Stimulated activated CD4-positive, alpha-beta T cell treated with anti-CD3 and anti-CD28 coated beads, TNF-alpha, amount 100 ng/mL, for 1 hour (primary cell): ENCODE data around the gene ATF2.
"Not testable (repeated sequence)": the region's sequence is repeated elsewhere in the genome, so short reads cannot be mapped to it uniquely, and the experiment has no call there.

ENCODE experiments used
- DNase-seq, 3 donors: peaks; one replicate each; pipeline ENCODE4 v3.0.0-alpha.2; 2020; ENCODE audit warnings: low read depth in 3 of 3, low spot score in 1 of 3

ATF2 gene

GRCh38 chr2:175101514-175101913 lies 66.5 kb downstream of the ATF2 start:
- DNase-seq, result no peak

- no peak for DNase-seq
Measured at GRCh38 chr2:175097297-175097696, 70.7 kb downstream of the ATF2 start.

DNA sequence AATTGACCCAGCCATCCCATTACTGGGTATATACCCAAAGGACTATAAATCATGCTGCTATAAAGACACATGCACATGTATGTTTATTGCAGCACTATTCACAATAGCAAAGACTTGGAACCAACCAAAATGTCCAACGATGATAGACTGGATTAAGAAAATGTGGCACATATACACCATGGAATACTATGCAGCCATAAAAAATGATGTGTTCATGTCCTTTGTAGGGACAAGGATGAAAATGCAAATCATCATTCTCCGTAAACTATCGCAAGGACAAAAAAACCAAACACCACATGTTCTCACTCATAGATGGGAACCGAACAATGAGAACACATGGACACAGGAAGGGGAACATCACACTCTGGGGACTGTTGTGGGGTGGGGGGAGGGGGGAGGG lies 83.9 kb downstream of the ATF2 start:
- DNase-seq, result not testable (repeated sequence)

- DNase-seq, result no peak
Measured at GRCh38 chr2:175080479-175080878, 87.5 kb downstream of the ATF2 start.

GRCh38 chr2:175076272-175076671 lies 91.7 kb downstream of the ATF2 start:
- DNase-seq, result no peak

- DNase-seq, result no peak
Measured at GRCh38 chr2:175074478-175074877, 93.5 kb downstream of the ATF2 start.

GRCh38 chr2:175068534-175068933 lies 99.5 kb downstream of the ATF2 start:
- no peak for DNase-seq

GRCh38 chr2:175066411-175066810 lies 101.6 kb downstream of the ATF2 start:
- no peak for DNase-seq

GRCh38 chr2:175064797-175065196 lies 103.2 kb downstream of the ATF2 start:
- no peak for DNase-seq

DNA sequence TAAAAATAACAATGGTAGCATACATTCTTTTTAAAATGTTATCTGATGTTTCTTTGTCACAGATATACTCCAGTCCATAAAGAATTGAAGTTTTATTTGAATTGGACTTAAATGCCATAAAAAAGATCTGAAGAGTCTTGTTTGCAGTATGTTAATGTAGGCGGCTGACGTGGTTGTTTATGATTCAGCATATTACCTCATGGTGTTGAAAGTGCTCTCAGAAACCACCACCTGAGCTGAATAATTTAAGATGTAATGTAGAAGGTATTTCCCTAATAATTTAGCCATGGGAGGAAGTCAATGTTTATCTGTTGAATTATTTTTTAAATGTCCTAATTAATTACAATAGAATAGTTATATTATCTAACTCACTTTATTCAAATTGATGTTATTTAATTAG lies 104.3 kb downstream of the ATF2 start:
- DNase-seq, result no peak

DNA sequence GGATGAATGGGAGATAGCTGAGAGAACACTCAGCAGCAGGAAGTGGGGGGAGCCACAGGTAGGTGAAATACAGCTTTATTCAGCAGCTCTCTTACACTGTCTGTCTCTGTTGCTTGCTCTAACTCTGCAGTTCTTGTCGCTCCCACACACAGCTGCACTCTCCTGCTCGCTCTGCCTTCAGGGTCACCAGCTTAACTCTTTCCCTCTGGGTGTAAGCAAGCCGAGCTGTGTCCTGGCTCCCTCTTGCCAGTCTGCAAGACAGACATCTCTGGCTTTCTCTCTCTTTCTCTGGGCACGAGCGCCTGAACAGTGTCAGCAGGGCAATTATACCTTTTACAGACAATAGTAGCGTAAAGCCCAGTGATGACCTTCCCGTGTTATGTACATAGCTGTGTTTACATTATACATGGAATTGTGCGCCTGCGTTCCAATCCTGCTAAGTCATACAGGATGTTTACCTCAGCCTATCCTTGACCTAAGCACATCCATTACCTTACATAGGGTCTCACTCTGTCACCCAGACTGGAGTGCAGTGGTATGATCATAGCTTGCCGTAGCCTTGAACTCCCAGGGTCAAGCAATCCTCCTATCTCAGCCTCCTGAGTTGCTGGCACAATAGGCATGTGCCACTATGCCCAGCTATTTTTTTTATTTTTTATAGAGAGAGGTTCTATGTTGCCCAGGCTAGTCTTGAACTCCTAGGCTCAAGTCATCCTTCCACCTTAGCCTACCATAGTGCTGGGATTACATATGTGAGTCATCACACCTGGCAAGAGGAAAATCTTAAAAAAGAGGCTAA lies 105.0 kb downstream of the ATF2 start:
- no peak for DNase-seq

DNA sequence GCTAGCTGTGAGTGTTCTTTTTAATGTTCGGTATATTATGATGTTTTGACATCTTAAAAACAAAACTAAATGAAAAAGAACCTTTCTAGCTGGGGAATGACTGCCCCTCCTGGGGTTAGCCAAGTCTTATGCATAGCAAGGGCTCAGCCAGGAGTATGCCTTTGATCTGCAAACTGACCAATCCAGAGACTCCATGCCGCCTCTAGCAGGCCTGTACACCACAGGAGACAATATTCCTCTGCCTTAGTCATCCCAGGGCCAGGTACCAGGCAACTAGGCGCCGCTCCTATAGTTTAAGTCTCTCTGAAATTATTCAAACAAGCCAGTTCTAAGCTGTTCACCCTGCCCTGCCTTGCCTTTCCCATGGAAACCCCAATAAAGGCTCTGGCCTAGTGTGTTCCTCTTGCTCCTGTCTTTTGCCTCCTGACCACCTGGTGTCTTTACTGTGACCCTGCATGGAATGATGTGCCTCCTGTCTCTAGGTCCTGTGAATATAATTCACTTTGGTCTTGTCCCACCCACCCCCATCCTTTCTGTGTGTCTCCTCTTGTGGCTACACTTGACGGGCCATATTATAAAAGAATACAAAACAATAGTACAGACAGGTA lies 110.8 kb downstream of the ATF2 start:
- no peak for DNase-seq

GRCh38 chr2:175055993-175056392 lies 112.0 kb downstream of the ATF2 start:
- no peak for DNase-seq

DNA sequence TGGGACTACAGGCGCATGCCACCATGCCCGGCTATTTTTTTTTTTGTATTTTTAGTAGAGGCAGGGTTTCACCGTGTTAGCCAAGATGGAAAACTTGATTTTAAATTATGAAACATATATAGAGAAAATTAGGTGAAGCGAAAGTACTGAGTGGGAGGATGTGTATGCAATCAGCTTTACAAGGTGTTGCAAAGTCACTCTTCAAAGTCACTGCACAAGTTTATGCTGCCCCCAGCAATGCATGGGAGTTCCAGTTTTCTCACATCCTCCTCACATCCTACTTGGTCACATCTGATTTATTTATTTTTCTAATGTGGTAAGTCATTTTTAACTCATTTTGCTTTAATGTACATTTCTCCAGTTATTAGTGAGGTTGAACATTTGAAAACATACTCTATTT lies 113.7 kb downstream of the ATF2 start:
- no peak for DNase-seq

- DNase-seq, result no peak
Measured at GRCh38 chr2:175049661-175050060, 118.3 kb downstream of the ATF2 start.

DNA sequence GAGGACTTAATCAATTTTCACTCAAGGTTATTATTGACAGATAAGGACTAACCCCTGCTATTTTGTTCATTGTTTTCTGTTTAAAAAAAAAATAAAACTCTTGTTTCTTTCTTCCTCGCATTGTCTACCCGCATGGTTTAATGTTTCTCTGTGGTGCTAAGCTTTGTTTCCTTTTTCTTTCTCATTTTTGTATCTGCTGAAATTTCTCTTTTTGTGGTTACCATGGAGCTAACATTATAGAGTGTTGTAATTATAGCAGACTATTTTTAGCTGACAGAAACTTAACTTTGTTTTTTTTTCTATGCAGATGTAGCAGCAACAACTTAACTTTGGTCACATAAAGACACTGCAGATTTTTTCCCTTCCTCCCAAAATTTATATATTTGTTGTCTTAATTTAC lies 119.7 kb downstream of the ATF2 start:
- no peak for DNase-seq

DNA sequence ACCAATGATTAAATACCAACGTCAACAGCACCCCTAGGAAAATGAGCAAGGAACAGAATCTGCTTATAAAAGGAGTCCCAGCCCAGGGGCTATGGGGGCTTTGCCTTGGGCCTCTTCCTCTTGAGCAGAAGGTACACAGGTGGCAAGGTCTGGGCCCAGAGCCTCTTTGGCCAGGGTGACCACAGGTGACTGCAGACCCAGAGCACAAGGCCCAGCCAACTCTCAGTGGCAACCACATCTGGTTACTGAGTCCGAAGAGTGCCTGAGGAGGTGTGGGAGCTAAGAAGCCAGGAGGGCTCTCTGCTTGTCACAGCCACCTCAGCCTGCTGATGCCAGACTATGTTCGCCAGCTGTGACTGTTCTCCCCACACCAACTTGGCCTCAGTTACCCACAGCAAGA lies 128.5 kb downstream of the ATF2 start:
- DNase-seq, result no peak

GRCh38 chr2:175039031-175039430 lies 129.0 kb downstream of the ATF2 start:
- no peak for DNase-seq

- DNase-seq, result no peak
Measured at GRCh38 chr2:175037941-175038340, 130.1 kb downstream of the ATF2 start.

DNA sequence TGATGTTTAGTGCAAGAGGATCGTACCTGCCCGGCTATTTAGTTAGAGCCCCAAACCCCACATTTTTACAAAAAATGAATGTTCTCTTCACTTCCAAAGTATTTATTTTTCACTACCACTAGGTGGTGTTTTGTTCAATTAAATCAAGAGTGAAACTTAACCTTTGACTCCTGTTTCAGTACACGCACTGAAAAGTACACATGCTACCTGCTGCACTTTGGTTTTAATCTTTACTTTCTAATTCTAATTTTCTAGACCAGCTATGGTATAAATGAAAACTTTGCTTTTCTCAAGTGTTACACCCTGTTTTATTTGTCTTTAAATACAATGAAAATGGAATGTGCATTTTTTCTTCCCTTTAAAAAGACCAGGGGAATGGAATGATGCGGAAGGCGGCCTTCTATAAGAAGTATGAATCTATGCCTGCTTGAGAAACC lies 131.4 kb downstream of the ATF2 start:
- no peak for DNase-seq

DNA sequence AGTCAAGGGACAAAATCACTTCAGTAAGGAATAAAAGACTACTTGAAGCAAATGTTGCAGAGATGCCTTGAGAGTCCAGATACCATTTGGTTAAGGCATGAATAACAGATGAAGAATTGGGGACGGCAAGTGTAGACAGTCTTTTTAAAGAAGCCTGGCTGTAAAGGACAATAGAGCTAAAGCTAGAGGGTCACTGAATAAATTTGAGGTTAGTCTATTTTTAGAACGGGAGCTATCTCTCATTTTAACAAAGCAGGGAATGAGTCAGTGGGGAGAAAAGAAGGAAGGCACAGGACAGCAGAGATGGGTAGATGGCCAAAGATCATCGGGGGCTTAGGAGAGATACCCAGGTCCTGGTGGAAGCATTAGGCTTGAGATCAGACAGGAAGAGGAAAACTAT lies 132.2 kb downstream of the ATF2 start:
- DNase-seq, result no peak

DNA sequence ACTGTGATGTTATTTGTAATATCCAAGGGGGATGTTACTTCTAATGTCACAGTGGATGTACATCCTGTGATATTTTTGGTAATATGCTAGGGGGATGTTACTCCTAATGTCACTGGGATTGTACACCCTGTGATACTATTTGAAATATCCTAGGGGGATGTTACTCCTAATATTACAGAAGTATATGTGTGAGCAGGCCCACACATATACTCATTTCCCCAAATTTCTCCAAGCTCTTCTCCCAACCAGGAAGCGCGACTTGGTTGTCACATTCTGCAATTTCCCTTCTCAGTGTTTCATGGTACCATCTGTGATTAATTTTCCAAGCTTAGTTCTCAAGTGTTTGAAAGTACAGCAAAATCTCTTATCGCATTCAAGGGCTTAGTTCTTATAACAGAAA lies 133.3 kb downstream of the ATF2 start:
- DNase-seq, result no peak
